Activated CD8-positive, alpha-beta memory T cell treated with anti-CD3 and anti-CD28 coated beads, Interleukin-2, amount 50 U/mL, for 48 hours (primary cell): ENCODE results near the gene LIPM.

Experiments
- DNase-seq: peaks from one replicate; pipeline ENCODE4 v3.0.0-alpha.2; 2020

The LIPM gene, protein sequence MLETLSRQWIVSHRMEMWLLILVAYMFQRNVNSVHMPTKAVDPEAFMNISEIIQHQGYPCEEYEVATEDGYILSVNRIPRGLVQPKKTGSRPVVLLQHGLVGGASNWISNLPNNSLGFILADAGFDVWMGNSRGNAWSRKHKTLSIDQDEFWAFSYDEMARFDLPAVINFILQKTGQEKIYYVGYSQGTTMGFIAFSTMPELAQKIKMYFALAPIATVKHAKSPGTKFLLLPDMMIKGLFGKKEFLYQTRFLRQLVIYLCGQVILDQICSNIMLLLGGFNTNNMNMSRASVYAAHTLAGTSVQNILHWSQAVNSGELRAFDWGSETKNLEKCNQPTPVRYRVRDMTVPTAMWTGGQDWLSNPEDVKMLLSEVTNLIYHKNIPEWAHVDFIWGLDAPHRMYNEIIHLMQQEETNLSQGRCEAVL

DNA sequence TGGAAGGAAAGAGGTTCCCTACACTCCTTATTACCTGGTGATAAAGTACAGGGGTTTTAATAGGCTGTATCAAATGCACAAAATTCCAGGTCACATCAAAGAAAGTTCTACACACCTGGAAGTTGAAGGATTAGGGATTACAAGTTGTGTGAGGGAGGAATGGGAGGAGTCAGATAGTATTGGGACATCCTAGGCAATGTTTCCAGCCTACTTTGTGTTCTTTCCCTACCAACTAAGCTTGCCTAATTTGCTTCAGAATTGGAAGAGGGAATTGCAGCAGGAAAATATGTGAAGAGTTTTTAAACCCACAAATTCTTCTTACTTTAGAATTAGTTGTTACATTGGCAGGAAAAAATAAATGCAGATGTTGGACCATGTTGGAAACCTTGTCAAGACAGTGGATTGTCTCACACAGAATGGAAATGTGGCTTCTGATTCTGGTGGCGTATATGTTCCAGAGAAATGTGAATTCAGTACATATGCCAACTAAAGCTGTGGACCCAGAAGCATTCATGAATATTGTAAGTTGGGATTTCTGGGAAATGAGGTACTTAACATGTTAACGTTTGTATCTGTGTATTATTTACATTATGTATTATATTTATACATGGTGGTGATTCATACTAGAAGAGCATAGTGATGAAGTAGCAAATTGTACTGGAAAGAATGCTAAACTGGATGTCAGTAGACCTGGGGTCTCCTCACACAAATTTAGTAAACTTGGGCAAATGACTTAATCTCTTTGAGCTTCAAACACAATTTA lies at the start of gene LIPM:
Gene LIPM, plus strand, starts transcription at position 208 of the 763 bp plus-strand sequence. Its CDS starts 167 bp downstream, at position 375.
- no peak for DNase-seq

DNA sequence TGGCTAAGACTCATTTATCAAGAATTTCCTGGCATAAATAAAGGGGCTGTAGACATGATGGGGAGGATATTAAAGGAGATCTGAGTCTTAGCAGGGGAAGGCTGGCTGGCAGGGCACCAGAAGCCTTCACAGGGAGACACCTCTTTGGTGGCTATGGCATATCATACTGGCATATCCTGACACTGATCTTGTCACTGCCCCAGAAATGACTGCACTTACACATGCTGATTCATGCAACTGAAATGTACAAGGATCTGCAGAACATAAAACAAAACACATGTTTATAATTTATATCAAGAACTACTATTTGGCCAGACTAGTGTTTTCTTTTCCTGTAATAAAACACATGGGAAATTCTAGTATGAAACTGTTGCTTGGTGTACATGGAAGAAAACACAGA lies 48.2 kb upstream of the LIPM start:
- DNase-seq: no peak

DNA sequence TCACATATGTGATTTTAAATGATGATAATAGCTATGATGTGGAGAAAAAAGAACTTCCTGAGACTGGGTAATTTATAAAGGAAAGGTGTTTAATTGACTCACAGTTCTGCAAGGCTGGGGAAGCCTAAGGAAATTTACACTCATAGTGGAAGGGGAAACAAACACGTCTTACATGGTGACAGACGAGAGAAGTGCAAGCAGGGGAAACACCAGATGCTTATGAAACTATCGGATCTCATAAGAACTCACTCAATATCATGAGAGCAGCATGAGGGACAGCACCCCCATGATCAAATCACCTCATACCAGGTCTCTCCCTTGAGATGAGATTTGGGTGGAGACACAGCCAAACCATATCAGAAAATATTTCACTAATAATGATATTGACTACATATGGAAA lies 46.8 kb upstream of the LIPM start:
- DNase-seq: no peak

DNA sequence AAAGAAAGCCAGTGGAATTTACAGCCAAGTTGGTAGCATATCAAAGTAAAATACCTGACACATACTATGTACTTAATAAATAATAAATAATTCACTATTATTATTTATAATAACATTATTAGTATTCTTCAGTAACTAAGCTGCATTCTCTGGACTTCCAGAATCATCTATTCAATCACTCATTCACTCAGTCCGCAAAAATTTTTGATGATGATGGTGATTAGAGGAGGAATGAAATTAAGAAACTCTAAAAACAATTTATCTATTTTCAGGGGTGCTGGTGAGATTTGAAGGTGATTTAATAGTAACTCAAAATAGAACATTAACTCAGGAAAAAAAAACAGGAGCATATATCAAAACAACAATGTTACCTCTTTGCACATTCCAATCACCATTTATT lies 45.9 kb upstream of the LIPM start:
- DNase-seq: no peak

DNA sequence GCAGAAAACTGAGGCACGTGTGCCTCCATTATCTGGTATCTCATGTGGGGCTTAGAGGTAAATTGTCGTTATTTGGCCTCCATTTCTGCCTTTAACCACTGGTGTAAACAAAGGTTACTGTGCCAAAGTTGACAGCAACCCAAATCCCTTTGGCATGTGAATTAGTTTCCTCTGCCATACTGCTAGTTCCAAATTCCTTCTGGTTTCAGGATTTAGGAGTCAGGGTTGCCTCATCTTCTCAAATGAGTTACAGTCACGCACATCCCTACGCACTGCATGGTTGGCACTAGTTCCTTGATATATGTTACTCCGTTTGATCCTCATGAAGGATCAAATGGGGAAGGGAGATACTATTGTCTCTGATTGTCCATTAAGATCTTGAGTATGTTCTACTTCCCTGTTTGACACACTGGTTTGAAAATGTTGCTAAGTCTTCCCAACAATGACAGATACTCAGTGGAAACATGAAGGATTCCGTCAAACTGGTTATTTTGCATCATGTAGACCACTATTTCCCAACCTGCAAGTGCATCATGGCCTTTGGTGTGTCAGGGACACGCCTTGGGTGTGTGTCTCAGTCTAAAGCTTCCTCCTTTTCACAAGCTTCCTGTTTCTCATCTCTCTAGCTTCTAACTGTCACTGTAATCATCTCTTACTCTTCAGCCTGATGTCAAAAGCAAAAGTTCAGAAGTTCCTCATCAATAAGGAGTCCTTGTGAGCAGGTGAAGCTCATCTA lies 43.0 kb upstream of the LIPM start, which contains the start of gene LIPN:
Gene LIPN, plus strand, starts transcription at position 655 of the 736 bp plus-strand sequence. CDS start 1,386 bp downstream, outside the sequence.
- no peak for DNase-seq

DNA sequence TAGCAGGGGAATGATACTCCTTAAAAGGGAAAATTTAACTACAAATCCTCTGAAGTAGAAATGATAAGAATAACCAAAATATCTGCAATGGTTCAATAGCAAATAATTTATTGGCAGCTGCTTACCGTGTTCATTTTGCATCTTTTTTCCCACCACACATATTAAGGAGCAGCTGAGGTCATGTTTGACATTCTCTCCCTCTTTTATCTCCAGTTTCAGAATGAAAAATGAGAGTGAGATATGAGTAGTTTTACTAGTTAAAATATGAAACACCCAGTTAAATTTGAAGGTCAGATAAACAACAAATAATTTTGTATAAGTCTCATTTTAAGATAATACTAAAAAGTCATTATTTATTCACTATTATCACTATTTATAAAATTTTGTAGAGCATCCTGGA lies 39.6 kb upstream of the LIPM start:
- no peak for DNase-seq

DNA sequence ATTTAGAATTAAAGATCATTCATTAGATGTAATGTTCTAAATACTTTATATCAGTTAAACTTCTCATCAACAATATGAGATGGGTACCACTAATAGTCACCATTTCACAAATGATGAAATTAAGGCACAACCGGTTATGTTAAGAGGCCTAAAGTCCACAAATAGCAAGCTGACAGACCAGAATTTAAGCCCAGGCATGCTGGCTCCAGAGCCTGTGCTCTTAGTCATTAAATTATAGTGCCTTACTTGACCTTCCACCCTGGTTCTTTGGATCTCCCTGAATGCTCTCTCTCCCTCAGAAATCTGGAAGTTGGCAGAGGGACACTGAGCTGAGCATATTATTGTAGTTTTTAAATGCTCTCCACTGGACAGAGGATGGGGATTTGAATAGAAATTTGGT lies 39.1 kb upstream of the LIPM start:
- DNase-seq: no peak

DNA sequence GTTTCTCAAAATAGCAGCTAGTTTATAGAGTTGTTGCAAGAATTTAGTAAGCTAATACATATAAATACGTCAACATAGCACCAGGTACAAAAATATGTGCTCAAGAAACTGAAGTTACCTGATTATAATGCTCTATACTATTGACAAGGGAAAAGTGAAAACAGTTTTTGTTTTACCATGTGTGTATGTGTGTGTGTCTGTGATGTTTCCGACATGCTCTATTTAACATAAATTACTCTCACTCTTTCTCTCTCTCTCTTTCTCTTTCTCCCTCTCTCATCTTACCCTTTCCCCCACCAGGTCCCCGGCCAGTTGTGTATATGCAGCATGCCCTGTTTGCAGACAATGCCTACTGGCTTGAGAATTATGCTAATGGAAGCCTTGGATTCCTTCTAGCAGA lies 38.4 kb upstream of the LIPM start:
- no peak for DNase-seq

DNA sequence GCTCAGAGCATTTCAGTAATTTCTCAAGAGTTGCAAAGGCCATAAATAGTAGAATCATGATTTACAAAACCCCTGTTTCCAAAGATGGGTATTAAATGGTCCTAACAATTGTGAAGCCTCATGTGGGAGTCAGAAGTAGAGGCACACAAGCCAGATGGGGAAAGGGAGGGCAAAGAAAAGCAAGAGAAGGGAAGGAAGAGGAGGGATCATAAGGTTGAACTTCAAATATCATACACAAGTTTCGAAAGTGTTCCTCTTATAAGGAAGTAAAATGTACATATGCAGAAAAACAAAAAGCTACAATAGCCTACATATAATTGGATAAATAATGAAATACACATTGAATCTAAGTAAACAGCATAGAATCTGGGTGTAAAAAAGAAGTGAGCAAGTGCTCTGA lies 36.7 kb upstream of the LIPM start:
- DNase-seq: no peak

DNA sequence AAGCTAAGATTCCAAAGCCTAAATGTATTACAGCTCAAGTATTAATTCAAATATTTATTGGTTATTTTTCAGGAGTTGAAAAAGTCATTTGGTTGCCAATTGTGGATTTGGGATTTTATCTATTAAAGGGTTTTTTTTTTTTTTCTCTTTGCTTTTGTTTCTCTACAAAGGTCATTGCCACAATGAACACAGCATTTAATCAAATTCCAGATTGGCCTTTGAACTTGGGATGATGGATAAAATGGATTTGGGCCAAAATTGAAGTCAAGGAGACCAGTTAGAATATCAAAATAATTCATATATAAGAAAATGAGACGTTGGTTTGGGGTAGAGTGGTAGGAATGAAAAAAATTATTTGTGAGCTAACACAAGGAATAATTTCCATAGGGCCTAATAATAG lies 33.1 kb upstream of the LIPM start:
- no peak for DNase-seq

DNA sequence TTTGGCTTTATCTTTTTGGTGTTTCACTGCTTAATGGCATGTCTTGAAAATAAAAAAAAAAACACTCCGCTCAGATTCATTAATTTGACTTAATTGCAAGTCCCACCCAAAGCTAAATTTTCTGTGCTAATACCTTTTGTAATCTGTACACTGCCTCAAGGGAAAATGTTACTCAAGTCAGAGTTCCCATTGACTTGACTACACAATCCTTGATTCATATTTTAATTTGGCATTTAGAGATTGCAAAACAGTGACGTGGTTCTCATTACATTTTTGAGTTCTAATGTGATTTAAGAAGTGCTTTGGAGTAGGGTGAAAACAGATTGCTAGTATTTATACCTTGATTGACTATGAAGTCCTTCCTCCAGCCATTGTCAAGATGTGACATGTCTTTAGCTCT lies 21.3 kb upstream of the LIPM start:
- DNase-seq: no peak

DNA sequence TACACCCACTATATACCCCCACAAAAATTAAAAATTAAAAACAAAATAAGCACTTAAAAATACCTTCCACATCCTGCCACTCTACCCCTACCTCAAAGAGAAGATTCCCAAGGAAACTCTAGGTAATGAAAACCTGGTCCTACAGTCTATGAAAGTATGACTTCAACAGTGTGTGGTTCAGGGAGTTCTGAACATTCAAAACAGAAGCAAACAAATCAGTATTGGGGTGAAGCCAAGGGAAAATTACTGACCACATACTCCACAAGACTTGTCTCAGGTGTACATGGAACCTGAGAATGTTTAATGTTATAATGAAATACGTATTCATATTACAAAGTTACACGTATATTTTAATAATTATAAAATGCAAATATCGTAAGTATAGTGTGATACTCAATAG lies 20.3 kb upstream of the LIPM start:
- DNase-seq: no peak

DNA sequence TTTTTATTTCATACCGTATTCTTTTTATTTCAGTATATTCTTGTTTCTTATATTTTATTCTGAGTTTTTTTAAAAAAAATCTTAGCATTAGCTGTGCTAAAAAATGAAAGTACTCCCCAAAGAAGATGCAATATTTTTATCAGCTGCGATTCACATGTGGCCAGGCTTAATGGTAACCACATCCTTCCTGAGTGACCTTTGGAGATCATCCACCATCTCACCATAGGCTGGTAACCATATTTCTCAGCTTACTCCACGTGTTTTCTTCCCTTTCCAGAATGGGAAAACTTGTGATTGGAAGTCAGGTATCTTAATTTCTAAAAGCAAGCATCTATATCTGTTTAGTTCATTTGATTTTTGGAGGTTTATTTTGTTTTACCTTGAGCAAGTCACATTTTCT lies 18.8 kb upstream of the LIPM start:
- no peak for DNase-seq

DNA sequence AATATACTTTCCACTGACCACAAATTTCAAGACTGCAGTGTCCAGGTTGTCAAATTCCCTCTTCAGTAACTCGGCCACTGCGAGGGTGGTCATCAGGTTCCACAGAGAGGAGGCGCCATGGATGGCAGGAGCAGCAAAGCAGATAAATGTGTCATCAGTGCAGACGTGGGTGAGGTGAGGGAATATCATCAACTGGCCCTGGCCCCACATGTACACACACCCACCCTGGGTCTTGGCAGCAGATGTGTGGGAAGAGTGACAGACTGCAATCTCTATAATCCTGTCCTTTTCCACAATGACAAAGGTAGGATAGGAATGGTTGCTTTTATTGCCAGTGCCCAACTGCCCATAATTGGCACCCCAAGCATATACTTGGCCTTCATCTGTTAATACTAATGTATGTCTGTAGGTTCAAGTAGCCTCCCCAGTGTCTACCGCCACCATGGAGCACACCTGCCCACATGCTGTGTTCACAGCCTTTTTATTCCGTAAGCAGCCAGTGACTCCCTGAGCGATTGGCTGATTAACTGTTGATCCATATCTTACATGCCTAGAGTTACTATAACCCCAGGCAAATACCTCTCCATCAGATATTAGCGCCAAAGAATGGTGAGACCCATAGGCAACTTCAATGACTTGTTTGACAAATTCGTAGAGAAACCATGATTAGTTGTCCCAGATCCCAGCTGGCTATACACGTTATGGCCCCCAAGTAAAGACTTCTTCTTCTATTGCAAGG lies 16.3 kb upstream of the LIPM start:
- DNase-seq: no peak

DNA sequence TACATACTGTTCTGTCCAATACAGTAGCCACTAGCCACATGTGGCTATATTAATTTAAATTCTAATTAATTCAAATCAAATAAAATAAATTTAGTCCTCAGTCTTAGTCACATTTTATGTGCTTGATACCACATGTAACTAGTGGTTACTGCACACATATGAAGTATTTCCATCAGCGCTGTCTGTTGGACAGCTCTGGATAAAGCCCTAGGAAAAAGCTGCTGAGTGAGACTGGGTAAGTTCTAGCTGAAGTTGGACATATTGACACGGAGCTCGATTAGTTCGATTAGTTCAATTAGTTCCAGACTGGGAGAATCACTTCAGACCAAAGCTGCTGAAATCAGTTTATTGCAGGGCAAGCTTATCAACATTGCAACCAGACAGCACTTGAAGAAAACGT lies 15.1 kb upstream of the LIPM start:
- DNase-seq: no peak

DNA sequence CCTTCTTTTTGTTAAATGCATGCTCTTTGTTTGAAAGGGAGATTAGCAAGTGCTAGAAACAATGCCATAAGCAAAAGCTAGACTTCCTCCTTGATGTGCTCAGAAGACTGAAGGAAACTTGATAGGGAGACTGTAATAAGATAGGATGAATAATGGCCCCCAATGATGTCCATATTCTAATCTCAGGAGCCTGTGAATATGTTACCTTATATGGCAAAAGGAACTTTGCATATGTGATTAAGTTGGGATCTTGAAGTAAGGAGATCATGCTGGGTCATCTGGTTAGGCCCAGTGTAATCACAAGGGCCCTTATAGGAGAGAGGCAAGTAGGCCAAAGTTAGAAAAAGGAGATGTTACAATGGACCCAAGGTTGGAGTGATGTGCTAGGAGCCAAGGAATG lies 13.6 kb upstream of the LIPM start:
- no peak for DNase-seq

DNA sequence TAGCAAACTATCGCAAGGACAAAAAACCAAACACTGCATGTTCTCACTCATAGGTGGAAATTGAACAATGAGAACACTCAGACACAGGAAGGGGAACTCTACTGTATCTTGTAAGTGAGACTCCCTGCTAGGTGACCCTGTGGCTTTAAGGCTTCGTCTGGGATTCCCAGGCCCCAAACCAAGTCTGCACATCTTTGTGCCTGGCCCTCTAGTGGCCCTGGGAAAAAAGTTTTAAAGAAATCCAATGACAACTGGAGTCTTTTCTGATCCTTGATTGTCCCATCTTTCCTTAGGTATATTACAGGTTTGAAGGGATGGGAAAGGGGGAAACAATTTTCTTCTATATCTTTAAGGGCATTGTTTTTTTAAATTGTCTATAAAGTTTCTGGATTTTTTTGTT lies 10.6 kb upstream of the LIPM start:
- no peak for DNase-seq

DNA sequence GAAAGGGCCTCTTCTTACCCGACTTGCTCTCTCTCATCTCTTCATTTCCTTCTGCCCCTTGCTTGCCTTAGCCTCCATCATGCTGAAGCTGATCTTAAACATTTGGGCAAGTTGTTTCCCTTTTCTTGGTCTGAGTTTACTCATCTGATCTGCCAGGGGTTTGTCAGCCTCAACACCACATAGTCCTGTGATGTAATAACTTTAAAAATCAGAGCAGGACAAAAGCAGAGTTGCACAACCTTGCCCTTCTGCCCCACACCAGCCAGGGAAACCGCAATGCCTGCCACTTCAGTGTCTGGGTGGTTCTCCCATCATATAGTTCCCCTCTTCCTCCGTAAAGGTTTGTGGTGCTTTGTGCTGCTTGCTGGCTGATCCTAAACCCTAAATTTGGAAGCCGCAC lies 9.9 kb upstream of the LIPM start:
- DNase-seq: no peak

DNA sequence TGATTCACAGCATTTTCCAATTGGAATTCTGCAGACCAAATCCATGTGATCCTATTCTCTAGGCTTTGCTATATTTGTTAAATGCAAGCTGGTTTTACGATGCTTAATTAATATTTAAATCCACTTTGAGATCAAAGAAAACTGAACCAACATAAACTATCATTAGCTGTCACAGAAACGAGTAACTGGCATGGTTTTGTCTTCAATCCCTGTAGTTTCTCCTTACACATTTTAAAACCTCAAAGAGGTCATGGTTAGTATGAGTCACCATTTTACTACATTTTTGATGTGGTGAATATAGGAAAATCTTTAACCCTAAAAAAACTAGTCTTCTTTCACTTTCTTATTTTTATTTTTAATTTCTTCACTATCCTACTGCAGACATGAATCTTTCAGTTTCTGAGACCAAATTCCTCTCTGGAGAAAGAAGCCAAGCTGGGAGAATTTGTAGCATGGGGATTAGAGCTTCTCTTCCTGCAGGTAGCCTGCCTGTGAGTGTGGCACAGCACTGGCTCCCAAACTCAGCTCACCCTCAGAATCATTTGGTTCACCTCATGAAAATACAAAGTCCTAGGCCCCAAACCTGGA lies 8.7 kb upstream of the LIPM start:
- DNase-seq: no peak

DNA sequence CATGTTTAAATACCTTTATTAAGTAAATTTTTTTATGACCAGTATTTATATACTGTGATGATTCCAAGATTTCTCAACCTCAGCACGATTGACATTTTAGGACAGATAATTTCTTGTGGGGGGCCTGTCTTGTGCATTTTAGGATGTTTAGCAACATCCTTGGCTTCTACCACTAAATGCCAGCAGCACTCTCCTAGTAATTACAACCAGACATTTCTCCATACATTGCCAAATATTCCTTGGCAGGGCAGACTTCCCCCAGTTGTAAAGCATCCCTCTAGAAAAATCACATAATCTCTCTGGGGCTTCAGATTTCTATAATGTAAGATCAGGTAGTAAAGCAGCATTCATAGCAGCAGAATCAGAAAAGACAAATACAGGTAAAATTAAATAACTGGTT lies 7.8 kb upstream of the LIPM start:
- DNase-seq: no peak

DNA sequence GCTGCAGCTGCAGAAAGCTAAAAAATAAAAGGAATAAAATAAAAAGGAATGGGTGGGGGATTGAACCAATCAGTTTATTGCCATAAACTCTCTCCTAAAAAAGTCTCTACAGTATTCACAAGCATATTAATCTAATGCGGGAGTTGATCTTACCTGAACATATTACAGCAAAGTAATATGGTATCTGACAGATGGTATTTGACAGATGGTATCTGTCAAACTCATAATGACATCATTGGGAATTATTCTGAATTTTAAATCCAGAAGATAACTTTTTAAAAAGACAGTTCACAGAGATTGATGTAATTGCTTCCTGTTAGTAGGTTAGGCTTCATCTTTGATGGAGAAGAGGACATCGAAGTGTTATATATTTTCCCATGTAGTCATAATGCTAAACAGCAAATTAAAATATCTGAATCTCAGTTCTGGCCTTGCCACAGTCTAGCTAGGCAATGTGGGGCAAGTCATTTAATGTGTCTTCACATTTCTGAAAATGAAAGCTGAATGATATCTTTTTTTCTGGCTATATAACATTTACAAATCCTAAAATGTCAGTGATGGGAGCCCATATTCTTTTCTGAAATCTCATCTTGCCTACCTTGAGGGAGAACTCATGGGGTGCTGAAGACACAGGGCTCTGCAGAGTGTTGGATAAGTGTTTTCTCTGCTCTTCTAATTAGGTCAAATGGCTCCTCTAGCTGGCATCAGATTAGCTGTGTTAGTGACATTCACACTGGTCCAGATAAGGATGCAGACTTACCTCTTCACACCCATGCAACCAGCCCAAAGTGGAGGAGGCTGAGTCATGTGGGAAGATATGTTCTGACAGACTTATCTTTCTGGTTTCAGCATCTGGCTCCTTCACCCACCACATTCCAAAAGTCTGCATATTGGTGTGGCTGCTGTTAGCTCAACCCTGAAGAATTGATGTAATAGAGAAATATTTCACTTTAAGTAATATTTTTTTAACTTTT lies 2.1 kb upstream of the LIPM start:
- peak; percentile 58 for DNase-seq
